PC-3 (cell line): ENCODE data around the gene TMSB4X.

Experiments
- EZH2 ChIP-seq: fragments of 300-600 bp; sonication (generic); IDR thresholded peaks from one replicate; pipeline ENCODE4 v1.6.1; 2017; ENCODE audit warnings: antibody characterized with exemption, mild to moderate bottlenecking, low read length; ENCODE audit not compliant: unreplicated experiment
- EZH2phosphoT487 ChIP-seq: fragments of 300-600 bp; sonication (generic); IDR thresholded peaks from 2 replicates; pipeline ENCODE4 v1.6.1; 2018; ENCODE audit warnings: mild to moderate bottlenecking, antibody characterized with exemption, low read length, borderline replicate concordance
- TF ChIP-seq, protein P1 (sequence below): fragments of 300-600 bp; sonication (generic); conservative IDR thresholded peaks from 2 replicates; pipeline ENCODE4 v1.5.1; 2017; ENCODE audit warnings: antibody characterized with exemption, low read depth, mild to moderate bottlenecking, low read length

- TF ChIP-seq, protein P1, sequence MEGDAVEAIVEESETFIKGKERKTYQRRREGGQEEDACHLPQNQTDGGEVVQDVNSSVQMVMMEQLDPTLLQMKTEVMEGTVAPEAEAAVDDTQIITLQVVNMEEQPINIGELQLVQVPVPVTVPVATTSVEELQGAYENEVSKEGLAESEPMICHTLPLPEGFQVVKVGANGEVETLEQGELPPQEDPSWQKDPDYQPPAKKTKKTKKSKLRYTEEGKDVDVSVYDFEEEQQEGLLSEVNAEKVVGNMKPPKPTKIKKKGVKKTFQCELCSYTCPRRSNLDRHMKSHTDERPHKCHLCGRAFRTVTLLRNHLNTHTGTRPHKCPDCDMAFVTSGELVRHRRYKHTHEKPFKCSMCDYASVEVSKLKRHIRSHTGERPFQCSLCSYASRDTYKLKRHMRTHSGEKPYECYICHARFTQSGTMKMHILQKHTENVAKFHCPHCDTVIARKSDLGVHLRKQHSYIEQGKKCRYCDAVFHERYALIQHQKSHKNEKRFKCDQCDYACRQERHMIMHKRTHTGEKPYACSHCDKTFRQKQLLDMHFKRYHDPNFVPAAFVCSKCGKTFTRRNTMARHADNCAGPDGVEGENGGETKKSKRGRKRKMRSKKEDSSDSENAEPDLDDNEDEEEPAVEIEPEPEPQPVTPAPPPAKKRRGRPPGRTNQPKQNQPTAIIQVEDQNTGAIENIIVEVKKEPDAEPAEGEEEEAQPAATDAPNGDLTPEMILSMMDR = no peak
- no peak for TF ChIP-seq EZH2
- TF ChIP-seq EZH2phosphoT487 = no peak
These were observed 26.2 kb downstream of the TMSB4X start for GRCh38 chrX:13001097-13001496.
